HG03460 (cell line): ENCODE results near the gene ZNF469.

Experiments used
- ATAC-seq: cut with Tn5 transposase; IDR thresholded peaks from one replicate; pipeline ENCODE4 v1.9.1; 2021; ENCODE audit not compliant: unreplicated experiment

The ZNF469 gene

DNA sequence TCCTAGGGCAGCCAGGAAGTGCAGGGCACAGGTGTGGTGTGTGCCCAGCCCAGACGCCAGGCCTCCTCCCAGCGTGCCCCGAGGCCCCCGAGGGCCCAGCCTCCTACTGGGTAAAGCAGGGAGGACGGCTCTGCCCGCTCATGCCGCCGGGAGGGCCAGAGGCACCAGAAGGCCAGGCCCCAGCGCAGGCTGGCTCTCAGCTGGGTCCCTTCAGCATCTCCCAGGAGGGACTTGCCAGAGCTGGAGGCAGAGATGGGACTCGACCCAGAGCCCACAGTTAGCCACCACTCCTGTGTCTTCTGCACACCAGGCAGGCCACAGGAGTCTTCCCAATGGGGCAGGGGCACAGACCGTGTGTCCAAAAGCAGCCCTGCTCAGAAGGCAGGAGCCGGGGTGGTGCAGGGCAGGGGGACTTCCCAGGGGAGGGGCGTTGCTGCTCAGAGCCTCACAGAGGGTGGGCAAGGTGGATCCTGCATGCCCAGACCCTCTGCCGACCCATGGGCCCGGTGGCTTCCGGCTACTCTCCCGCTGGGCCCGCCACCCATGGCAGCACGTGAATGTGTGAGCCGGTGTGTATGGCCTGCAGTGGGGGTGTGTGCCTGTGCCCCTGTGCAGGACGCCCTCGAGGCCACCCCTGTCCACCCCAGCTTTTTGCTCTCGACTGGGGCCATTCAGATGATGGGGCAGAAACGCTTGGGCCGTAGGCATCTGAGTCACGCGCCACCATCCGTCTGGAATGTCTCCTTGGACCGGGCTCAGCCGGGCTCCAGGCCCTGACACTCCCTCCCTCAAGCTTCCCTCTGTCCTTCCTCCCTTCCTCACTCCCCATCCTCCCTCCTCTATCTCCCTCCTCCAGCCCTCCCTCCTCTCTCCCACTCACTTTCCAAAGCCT, 5.7 kb upstream of the ZNF469 start:
- no peak for ATAC-seq

DNA sequence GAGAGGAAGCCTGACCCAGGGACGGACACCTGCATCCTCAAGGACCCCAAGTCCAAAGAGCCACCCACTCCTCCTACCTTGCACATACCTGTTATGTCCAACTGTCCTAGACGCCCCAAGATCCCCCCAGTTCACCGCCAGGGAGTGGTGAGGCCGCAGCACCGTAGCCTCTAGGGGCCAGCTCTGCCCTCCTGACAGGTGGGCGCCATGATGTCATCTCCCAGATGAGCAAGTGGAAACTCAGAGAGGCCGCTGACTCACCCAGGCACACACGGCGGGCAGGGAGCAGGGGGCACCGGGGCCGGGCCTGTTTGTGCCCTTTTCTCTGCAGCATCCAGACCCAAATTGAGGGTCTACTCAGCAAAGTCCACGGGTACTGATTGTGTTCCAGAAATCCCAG, 4.8 kb upstream of the ZNF469 start:
- ATAC-seq: no peak

DNA sequence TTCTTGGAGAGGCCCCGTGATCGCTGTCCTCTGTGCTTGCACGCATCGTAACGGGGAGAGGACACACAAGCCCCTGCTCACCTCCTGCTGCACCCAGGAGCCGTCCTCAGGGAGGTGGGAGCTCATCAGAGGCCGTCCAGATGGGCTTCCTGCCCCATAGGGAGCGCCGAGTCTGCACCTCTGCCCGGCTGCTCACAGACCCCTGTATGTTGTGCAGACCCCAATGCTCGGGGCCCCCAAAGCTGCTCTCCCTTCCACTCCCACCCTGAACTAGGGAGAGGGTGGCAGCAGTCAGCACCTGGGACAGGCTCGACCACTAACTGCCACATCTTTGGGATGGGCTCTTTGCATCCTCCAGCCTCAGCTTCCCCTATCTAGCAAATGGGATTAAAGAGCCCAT, 4.4 kb upstream of the ZNF469 start:
- ATAC-seq: no peak

DNA sequence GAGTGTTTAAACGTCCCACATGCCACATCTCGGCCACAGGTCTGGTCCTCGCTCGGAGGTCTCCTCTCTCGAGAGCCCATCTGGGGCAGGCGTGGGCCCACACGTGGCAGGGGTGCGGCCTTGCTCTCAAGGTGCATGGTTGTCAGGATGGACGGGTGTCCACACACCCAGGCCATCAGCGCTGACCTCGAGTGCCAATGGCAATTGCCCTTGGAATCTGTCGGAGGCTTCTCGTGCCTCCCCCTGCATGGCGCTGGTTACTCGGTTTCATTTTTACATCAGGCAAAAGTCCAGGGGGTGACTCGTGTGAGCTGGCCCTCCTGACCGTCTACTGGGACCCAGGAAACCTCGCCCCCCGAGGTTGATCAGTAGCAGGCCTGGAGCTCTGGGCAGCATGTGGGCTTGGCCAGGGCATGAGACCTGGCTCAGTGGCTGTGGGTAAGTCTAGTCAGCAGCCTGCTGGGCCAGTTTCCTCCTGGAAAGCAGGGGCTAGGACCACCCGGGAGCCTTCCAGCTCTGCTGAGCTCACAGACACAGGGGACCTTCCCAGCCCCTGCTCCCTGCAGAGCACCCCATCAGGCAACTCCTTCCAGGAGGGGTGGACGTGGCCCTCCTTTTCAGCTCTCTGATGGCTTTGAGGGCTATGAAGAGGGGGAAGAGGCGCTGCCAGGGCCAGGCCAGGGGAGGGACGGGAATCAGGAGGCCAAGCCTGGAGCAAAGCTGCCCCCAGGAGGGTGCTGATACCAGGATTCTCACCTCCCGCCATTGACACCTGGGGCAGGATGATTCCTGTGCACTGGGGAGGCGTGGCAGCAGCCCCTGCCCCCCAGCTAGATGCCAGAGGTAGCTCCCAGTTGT, 3.7 kb upstream of the ZNF469 start:
- ATAC-seq: no peak

- no peak for ATAC-seq
Measured at GRCh38 chr16:88379694-88380040, 3.1 kb upstream of the ZNF469 start.

- no peak for ATAC-seq
Measured at GRCh38 chr16:88380099-88380498, 2.7 kb upstream of the ZNF469 start.

- no peak for ATAC-seq
Measured at GRCh38 chr16:88380619-88381018, 2.1 kb upstream of the ZNF469 start.

DNA sequence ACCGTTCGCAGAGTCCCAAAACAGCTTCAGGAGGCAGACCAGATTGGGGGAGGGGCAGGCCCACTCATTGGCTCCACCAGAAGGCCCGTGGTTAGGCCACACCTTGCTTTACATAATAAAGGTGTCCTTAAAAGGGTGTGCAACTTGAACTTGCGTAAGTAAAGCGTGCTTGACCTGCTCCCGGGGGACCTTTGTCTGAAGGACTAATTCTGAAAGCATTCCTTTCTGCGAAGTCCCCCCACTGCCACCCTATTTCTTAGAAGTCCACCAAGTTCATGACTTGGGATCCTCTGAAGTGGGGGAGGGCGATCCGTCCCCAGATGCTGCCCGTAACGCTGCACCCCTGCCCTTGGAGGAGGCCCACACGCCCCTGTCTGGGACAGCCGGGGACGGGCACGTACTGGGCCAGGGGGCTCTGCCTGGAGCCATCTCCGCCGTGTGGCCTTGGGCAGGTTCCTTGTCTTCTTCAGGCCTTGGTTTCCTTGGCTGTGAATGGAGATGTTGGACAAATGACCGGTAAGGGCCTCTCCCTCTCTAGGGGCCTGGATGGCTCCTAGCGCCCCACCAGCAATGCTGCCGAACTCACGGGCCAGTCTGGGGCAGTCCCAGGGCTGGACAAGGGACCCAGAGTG, 823 bp upstream of the ZNF469 start:
- ATAC-seq: no peak

DNA sequence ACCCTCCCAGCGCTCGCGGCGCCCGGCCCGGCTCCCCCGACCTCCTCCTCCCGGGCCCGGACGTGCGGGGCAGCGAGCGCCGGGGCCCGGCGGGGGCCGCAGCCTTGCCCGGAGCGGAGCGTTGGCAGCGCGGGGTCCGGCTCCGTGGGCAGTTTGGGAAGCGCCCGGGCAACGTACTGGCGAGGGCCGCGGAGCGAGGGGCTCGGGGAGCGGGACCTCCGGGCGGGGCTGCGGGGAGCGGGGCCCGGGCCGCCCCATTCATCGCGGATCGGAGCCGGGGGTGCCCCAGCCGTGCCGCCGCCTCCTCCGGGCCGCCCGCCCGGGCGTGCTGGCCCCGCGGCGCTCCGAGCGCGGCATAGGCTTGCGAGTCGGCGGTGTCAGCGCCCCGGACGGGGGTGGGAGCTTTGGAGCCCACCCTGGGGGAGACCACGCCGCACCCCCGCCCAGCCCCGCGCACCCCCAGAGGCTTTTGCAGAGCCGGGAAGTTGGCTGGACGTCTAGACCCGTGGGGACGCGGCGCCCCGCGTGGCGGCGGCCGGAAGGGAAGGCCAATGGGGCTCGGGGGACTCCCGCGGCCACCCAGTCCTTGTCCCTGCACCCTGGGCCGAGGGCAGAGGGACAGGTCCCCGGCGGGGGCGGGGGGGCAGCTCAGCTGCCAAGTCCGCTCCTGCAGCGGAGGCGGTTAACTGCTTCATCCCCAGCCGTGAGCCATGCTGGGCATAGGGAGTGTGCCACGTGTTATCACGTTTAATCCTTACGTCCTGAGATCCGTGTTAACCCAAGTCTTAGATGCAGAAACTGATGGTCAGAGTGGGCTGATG, 852 bp downstream of the ZNF469 start:
- no peak for ATAC-seq

DNA sequence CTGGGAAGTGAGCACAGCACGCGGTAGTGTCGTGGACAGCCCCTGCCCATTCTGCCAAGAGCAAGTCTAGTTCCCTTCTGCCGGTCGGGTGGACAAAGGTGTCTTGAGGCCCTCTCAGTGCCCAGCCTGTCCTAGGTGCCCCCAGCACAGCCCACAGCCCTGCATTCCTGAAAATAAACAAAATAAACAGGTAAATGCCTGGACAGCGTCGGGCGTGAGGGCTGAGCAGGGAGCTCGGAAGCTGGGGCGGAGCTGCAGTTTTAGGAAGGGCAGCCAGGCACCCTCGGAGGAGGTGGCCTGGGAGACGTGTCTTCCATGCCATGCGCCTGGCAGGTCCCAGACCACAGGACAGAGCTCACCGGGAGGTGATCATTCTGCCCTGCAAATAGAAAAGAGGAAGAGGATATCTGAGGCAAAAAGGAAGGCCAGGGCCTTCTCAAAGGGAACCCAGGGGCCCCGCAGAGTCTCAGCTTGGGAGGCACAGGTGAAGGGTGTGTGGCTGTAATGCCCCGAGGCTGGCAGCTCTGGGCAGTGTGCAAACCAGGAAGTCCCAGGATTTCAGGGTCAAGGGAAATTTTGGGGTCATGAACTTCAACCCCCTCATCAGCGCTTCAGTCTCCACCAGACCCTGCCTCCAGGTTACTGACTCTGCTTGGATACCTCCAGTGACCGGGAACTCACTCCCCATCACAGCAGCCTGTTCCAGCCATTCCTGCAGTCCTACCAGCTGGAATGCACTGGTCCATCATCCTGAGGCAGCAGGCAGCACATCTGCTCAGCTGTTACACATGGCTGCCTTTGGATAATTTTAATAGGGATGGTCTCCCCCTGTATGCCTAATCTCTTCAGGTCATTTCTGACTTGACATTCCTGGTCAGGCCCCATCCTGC, 1.7 kb downstream of the ZNF469 start:
- ATAC-seq: no peak

DNA sequence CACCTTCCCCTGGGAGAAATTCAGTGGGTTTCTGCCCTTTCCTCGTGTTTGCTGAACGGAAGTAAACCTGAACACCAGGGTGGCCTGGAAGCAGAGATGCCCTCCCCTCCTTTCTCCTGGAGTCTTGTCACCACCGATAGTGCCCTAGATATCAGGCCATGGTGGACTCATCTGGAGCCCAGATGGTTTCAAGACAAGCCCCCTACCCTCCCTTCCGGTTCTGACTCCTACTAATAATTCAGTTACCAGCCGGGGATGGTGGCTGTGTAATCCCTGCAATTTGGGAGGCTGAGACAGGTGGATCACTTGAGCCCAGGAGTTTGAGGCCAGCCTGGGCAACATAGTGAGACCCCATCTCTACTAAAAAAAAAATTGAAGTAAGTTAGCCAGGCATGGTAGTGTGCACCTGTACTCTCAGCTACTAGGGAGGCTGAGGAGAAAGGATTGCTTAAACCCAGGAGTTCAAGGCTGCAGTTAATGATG, 2.4 kb downstream of the ZNF469 start:
- no peak for ATAC-seq

- ATAC-seq: no peak
Measured at GRCh38 chr16:88385831-88386815, 3.4 kb downstream of the ZNF469 start.

GRCh38 chr16:88387180-88387765, 4.5 kb downstream of the ZNF469 start:
- no peak for ATAC-seq

DNA sequence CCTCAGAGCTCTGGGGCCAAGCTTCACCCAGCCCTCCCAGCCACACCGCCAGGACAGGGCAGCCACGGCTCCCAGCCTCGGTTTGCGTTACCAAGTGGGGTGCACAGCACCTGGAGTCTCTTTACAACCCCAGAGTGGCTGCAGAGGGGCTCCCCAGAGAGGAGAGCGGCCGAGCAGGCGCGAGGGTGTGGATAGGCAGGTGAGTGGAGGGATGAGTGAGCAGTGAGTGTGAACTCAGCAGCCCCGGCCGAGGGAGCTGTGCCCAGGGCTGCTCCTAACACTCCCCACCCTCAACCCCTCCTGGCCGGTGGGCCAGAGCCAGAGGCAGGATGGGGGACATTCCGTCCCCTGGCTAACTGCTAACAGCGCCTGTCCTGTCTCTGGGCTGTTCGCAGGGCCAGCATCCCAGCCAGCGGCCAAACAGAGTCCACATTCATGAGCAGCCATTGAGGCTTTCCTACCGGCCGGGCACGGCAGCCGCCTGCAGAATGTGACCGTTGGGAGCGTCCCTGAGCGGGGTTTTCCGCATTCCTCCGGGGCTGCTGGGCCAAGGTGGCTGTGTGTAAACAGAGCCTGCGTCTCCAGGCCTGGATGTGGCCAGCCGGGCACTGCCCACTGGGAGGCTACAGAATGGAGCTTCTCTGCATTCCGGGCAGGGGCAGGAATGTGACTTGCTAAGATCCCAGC, 5.3 kb downstream of the ZNF469 start:
- ATAC-seq: no peak

GRCh38 chr16:88389191-88389590, 6.4 kb downstream of the ZNF469 start:
- ATAC-seq: no peak

- no peak for ATAC-seq
Measured at GRCh38 chr16:88389621-88390160, 6.9 kb downstream of the ZNF469 start.

DNA sequence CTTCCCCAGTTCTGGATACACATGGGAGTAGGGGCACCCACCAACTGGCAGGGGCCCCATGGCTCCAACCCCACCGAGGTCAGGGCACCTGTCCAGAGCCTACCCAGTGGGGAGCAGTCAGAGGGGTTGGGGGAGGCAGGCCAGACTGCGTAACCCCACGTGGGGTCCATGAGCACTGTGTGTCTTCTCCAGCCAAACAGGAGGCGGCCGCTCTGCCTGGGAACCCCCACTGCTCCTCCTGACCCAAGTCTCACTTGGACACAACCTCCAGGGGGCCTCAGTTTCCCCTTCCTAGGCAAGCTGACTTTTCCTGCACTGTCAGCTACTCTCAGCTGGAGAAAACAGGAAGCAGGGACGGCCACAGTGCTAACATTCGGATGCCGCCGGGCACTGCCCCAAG, 7.5 kb downstream of the ZNF469 start:
- no peak for ATAC-seq
